Fibroblast of lung (primary cell): ENCODE results near the gene FBXW11. TPM values are rescaled to one million over a fixed set of nuclear protein-coding genes. Genes with fewer than 3 reads are reported as not detected.

Experiments used
- DNase-seq, 2 donors: peaks; one replicate each; pipeline versions ENCODE4 v3.0.0 to v3.0.0-alpha.2; 2010; ENCODE audit warnings: low read depth in 2 of 2
- H2AFZ ChIP-seq: 2 replicates; pipeline ENCODE4 v1.5.1; 2012; ENCODE audit warnings: low read length, control low read depth, inconsistent platforms
- H3K27ac ChIP-seq: 2 replicates; pipeline ENCODE4 v1.5.1; 2011; ENCODE audit warnings: low read length, control low read depth; ENCODE audit not compliant: insufficient read depth
- H3K27me3 ChIP-seq: 2 replicates; pipeline ENCODE4 v1.5.1; 2011; ENCODE audit warnings: mild to moderate bottlenecking, low read length; ENCODE audit not compliant: control insufficient read depth, insufficient read depth
- H3K36me3 ChIP-seq: 2 replicates; pipeline ENCODE4 v1.5.1; 2011; ENCODE audit warnings: low read length; ENCODE audit not compliant: control insufficient read depth, insufficient read depth
- H3K4me1 ChIP-seq: 2 replicates; pipeline ENCODE4 v1.5.1; 2011; ENCODE audit warnings: low read length; ENCODE audit not compliant: control insufficient read depth, insufficient read depth; ENCODE audit errors: extremely low read depth
- H3K4me2 ChIP-seq: 2 replicates; pipeline ENCODE4 v1.5.1; 2011; ENCODE audit warnings: low read length, control low read depth; ENCODE audit not compliant: insufficient read depth; ENCODE audit errors: extremely low read depth
- H3K4me3 ChIP-seq, 4 experiments: fragments of 200-600 bp in 1 of 4; sonication (generic) in 1 of 4; replicated peaks in 1 of 4; 2 replicates each; pipeline ENCODE4 v1.5.1; 2011 to 2016; ENCODE audit warnings: low read length in 4 of 4, low read depth in 3 of 4, mild to moderate bottlenecking in 3 of 4, control low read depth in 2 of 4, inconsistent platforms in 1 of 4, mixed read lengths in 1 of 4; ENCODE audit not compliant: insufficient read depth in 1 of 4; ENCODE audit errors: control extremely low read depth in 1 of 4
- H3K79me2 ChIP-seq: 2 replicates; pipeline ENCODE4 v1.5.1; 2012; ENCODE audit warnings: mild to moderate bottlenecking, low read length, inconsistent platforms; ENCODE audit not compliant: control insufficient read depth, insufficient read depth
- H3K9ac ChIP-seq: 2 replicates; pipeline ENCODE4 v1.5.1; 2011; ENCODE audit warnings: mild to moderate bottlenecking, low read length, control low read depth; ENCODE audit not compliant: insufficient read depth
- H3K9me3 ChIP-seq: 2 replicates; pipeline ENCODE4 v1.5.1; 2012; ENCODE audit warnings: low read depth, low read length; ENCODE audit not compliant: control insufficient read depth, insufficient read depth
- H4K20me1 ChIP-seq: 2 replicates; pipeline ENCODE4 v1.5.1; 2011; ENCODE audit warnings: low read length; ENCODE audit not compliant: control insufficient read depth, insufficient read depth; ENCODE audit errors: extremely low read depth
- EZH2 ChIP-seq: IDR thresholded peaks from 2 replicates; pipeline ENCODE4 v1.5.1; 2012; ENCODE audit warnings: low read length, control low read depth, mild to moderate bottlenecking; ENCODE audit errors: missing control alignments
- polyA plus RNA-seq, 2 donors: library from polyadenylated mRNA; depleted of rRNA in 1 of 2; stranded (reverse) in 1 of 2; unstranded in 1 of 2; fragments of >200 nt; gene quantifications; 2 replicates each; pipeline ENCODE4 v1.2.1, GENCODE V29; 2011 to 2012; ENCODE audit warnings: missing spikeins in 1 of 2
- total RNA-seq: library from RNA; depleted of rRNA; stranded (reverse); fragments of >200 nt; gene quantifications from 2 replicates; pipeline ENCODE4 v1.2.1, GENCODE V29; 2014
- TF ChIP-seq, protein P1 (sequence below), 2 donors: IDR thresholded peaks in 1 of 2; conservative IDR thresholded peaks in 1 of 2; 1 replicate in 1 of 2; 2 replicates in 1 of 2; pipeline ENCODE4 v1.5.1; 2011 to 2012; ENCODE audit warnings: low read length in 2 of 2, control low read depth in 1 of 2, inconsistent platforms in 1 of 2, low read depth in 1 of 2, mild to moderate bottlenecking in 1 of 2

The FBXW11 gene
- total and polyA plus RNA-seq, 2 donors (not counting 1 experiment from before 2014, with no cell fraction given), result 52.6 to 113 TPM

DNA sequence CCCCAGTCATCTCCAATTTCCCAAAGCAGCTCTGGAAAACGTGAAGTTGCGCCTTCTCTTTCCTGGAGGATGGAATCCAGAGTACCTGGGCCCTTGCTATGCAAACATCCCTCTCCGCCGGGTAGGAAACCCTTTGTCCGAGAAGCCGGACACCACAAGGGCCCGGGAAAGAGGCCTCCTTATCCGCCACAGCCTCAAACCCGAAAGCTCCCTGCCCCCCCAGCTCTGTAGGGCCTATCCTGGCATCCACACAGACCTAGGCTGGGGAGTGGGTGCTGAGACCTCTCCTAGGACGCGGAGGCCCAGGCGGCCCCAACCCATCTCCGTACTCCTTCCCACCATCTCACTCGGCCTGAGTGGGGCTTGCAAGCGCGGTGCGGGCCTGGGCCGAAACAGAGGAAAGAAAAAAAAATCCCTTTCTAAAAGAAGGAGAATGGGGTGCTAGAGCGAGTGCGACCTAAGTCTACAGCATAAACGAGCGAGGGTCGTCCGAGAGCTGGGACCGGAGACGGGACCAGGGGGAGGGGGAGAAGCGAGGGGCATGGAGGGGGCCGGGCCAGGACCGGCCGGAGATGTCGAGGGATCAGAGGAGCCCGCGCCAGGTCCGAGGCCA lies 624 bp downstream of the FBXW11 start:
- DNase-seq, result peak in 1 of 2 donors; percentile 37
- Histone ChIP-seq H3K4me3 (peak overlapping the region; percentile 69 to 98 (median 88)), H3K27me3 (no peaks in the 10 kb centered on the region), H3K36me3 (peaks cover 2% of the 10 kb centered on the region), H3K9me3 (no peaks in the 10 kb centered on the region), H3K4me2 (peak overlapping the region; percentile 85), H3K9ac (peak overlapping the region; percentile 91), H3K79me2 (peaks cover 59% of the 10 kb centered on the region), H4K20me1 (peaks cover 5% of the 10 kb centered on the region), H2AFZ (no peak overlapping the region), H3K27ac (peak overlapping the region; percentile 98), H3K4me1 (peaks cover 3% of the 10 kb centered on the region)
- TF ChIP-seq EZH2, result no peak
- TF ChIP-seq, protein P1, sequence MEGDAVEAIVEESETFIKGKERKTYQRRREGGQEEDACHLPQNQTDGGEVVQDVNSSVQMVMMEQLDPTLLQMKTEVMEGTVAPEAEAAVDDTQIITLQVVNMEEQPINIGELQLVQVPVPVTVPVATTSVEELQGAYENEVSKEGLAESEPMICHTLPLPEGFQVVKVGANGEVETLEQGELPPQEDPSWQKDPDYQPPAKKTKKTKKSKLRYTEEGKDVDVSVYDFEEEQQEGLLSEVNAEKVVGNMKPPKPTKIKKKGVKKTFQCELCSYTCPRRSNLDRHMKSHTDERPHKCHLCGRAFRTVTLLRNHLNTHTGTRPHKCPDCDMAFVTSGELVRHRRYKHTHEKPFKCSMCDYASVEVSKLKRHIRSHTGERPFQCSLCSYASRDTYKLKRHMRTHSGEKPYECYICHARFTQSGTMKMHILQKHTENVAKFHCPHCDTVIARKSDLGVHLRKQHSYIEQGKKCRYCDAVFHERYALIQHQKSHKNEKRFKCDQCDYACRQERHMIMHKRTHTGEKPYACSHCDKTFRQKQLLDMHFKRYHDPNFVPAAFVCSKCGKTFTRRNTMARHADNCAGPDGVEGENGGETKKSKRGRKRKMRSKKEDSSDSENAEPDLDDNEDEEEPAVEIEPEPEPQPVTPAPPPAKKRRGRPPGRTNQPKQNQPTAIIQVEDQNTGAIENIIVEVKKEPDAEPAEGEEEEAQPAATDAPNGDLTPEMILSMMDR (conservative IDR thresholded peaks at IDR 0.05 in 1 of 2, IDR thresholded peaks at IDR 0.05 in 1 of 2; ENCODE audit: low read depth in 1 of 2, low read length in 2 of 2), result no peak

DNA sequence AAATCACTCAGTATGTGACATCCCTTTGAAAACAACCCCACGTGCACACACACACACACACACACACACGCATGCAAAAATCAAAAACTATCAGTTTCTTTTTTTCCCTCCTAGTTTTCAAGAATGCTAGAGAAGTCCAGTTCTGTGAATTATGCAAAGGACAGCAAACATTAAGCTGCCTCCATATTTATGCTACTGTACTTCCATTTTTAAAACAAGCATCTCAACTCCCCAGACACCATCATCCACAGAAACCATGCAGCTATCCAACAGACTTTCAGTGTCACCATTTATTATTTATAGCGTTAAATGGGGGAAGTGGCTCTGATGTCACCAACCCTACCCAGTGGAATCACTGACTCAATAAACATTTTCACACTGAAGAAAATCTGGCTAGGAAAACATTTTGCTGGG lies 1.6 kb downstream of the FBXW11 start:
- peak overlapping the region; percentile 69 to 98 (median 88) for H3K4me3 ChIP-seq
- H3K79me2 ChIP-seq, result peaks cover 69% of the 10 kb centered on the region
- no peak for TF ChIP-seq EZH2
- TF ChIP-seq, protein P1 (conservative IDR thresholded peaks at IDR 0.05 in 1 of 2, IDR thresholded peaks at IDR 0.05 in 1 of 2; ENCODE audit: low read depth in 1 of 2, low read length in 2 of 2), result no peak
- peaks cover 3% of the 10 kb centered on the region for H3K4me1 ChIP-seq
- DNase-seq, result peak in 1 of 2 donors; percentile 39
- no peak overlapping the region for H2AFZ ChIP-seq
- H4K20me1 ChIP-seq, result peaks cover 5% of the 10 kb centered on the region
- peaks cover 2% of the 10 kb centered on the region for H3K36me3 ChIP-seq
- no peaks in the 10 kb centered on the region for H3K27me3 ChIP-seq
- peak overlapping the region; percentile 85 for H3K4me2 ChIP-seq
- no peaks in the 10 kb centered on the region for H3K9me3 ChIP-seq
- H3K9ac ChIP-seq, result no peak overlapping the region
- H3K27ac ChIP-seq, result peak overlapping the region; percentile 98

DNA sequence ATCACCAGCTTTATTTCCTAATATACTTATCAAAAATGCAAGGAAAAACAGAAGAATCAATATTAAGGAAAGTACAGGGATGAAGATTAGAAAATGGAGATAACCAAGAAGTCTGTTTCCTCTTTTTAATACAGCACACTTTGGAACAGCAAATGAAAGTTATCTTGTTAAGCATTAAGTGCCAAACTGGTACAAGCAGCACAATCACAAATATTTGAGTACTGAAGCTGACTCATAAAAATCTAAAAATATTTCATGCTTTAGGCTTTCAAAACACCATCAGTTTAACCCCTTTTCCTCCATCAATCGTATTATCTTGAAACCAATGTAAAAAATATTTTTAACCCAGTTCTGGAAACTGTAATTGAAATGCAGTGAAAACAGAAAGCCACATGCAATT lies 2.7 kb downstream of the FBXW11 start:
- H3K4me3 ChIP-seq, result peak overlapping the region in 3 of 4 experiments; percentile 5 to 86 (median 69)

More for the DNA sequence above, 2.7 kb downstream of the FBXW11 start:
- peaks cover 79% of the 10 kb centered on the region for H3K79me2 ChIP-seq
- H4K20me1 ChIP-seq, result peaks cover 5% of the 10 kb centered on the region
- peaks cover 3% of the 10 kb centered on the region for H3K4me1 ChIP-seq
- TF ChIP-seq EZH2, result no peak
- TF ChIP-seq, protein P1 (conservative IDR thresholded peaks at IDR 0.05 in 1 of 2, IDR thresholded peaks at IDR 0.05 in 1 of 2; ENCODE audit: low read depth in 1 of 2, low read length in 2 of 2), result no peak
- no peak overlapping the region for H2AFZ ChIP-seq
- peaks cover 2% of the 10 kb centered on the region for H3K36me3 ChIP-seq
- DNase-seq, result peak; percentile 27 to 41
- peak overlapping the region; percentile 85 for H3K4me2 ChIP-seq
- H3K9ac ChIP-seq, result no peak overlapping the region
- H3K27me3 ChIP-seq, result no peaks in the 10 kb centered on the region
- no peak overlapping the region for H3K27ac ChIP-seq
- H3K9me3 ChIP-seq, result no peaks in the 10 kb centered on the region
